Caco-2 (cell line): ENCODE measurements around the gene KIAA0232. TPM values are rescaled to one million over a fixed set of nuclear protein-coding genes. Genes with fewer than 3 reads are reported as not detected.

Source experiments
- BruUV-seq: library from RNA; stranded (reverse); fragments of 400-500 nt; replicated peaks from 2 replicates; lab custom pipeline; 2021; lab: Mats Ljungman, UMichigan
- CTCF ChIA-PET: fragments of 300-600 bp; sonication (Branson Sonifier 250); formaldehyde crosslinking; loops from one replicate; lab custom pipeline; 2022; ENCODE audit warnings: antibody characterized with exemption; lab: Charles Lee
- POLR2A ChIA-PET: fragments of 300-600 bp; sonication (Branson Sonifier 250); formaldehyde crosslinking; loops from one replicate; lab custom pipeline; 2022; ENCODE audit warnings: antibody characterized with exemption; lab: Charles Lee
- DNase-seq, 2 experiments: peaks; one replicate each; pipeline versions ENCODE4 v3.0.0 to v3.0.0-alpha.2; 2020 to 2022
- H3K27me3 ChIP-seq: replicated peaks from 2 replicates; pipeline ENCODE4 v1.6.0; 2011; ENCODE audit warnings: low read length; ENCODE audit not compliant: control insufficient read depth, insufficient read depth
- H3K36me3 ChIP-seq: 2 replicates; pipeline ENCODE4 v1.5.1; 2011; ENCODE audit warnings: low read length; ENCODE audit not compliant: control insufficient read depth, insufficient read depth
- H3K4me1 ChIP-seq: fragments of 250-450 bp; sonication (Bioruptor Pico); 2 replicates; pipeline ENCODE4 v1.5.1; 2020; ENCODE audit warnings: mild to moderate bottlenecking
- H3K4me3 ChIP-seq: 2 replicates; pipeline ENCODE4 v1.5.1; 2011; ENCODE audit warnings: low read depth, mild to moderate bottlenecking, control low read depth, low read length
- H3K9me3 ChIP-seq: fragments of 250-450 bp; sonication (Bioruptor Pico); 2 replicates; pipeline ENCODE4 v1.5.1; 2020; ENCODE audit warnings: mild to moderate bottlenecking, moderate library complexity
- H3K27ac Mint-ChIP-seq: one replicate; pipeline ENCODE4 v1.8.0; 2022; ENCODE audit warnings: mixed read lengths; ENCODE audit not compliant: unreplicated experiment
- H3K27me3 Mint-ChIP-seq: one replicate; pipeline ENCODE4 v1.8.0; 2022; ENCODE audit warnings: mixed read lengths; ENCODE audit not compliant: insufficient read depth, unreplicated experiment
- H3K36me3 Mint-ChIP-seq: one replicate; pipeline ENCODE4 v1.8.0; 2022; ENCODE audit warnings: mild to moderate bottlenecking, mixed read lengths; ENCODE audit not compliant: insufficient read depth, unreplicated experiment
- H3K4me1 Mint-ChIP-seq: one replicate; pipeline ENCODE4 v1.8.0; 2022; ENCODE audit warnings: low read depth, mixed read lengths; ENCODE audit not compliant: unreplicated experiment
- H3K4me3 Mint-ChIP-seq: one replicate; pipeline ENCODE4 v1.8.0; 2022; ENCODE audit warnings: mild to moderate bottlenecking, moderate library complexity, mixed read lengths; ENCODE audit not compliant: unreplicated experiment
- H3K9me3 Mint-ChIP-seq: one replicate; pipeline ENCODE4 v1.8.0; 2022; ENCODE audit warnings: mixed read lengths; ENCODE audit not compliant: unreplicated experiment
- CTCF ChIP-seq, 2 experiments: fragments of 200-600 bp in 1 of 2; IDR thresholded peaks; 1 replicate in 1 of 2; 2 replicates in 1 of 2; pipeline versions ENCODE4 v1.5.1 to v1.8.0; 2011 to 2022; ENCODE audit warnings: antibody characterized with exemption in 1 of 2, control low read depth in 1 of 2, inconsistent platforms in 1 of 2, low read depth in 1 of 2, low read length in 1 of 2, mild to moderate bottlenecking in 1 of 2, moderate library complexity in 1 of 2; ENCODE audit not compliant: insufficient read depth in 1 of 2, severe bottlenecking in 1 of 2, unreplicated experiment in 1 of 2
- intact Hi-C: fragments of 100-400 bp; cut with micrococcal nuclease; formaldehyde crosslinking; loops from one replicate; pipeline ENCODE4 v1.10.0; 2022; ENCODE audit not compliant: unreplicated experiment
- total RNA-seq: library from RNA; stranded (reverse); gene quantifications from 2 replicates; pipeline ENCODE4 v1.2.3, GENCODE V29; 2022

KIAA0232 gene
- total RNA-seq, 1 experiment from 2014 or later = 19.7 TPM

GRCh38 chr4:6907658-6908191, 125.2 kb downstream of the KIAA0232 start:
- H3K36me3 Mint-ChIP-seq = peaks cover 18% of the 10 kb centered on the region
- no peak overlapping the region for H3K4me3 ChIP-seq
- peak; percentile 6 to 49 for DNase-seq
- H3K4me1 Mint-ChIP-seq = peaks cover 27% of the 10 kb centered on the region
- no peaks in the 10 kb centered on the region for H3K36me3 ChIP-seq
- intact Hi-C loops = loop anchor here (1.0 kb wide), 1 partner anchor 163 kb away; no protein-coding TSS in a partner anchor
- H3K9me3 Mint-ChIP-seq = no peaks in the 10 kb centered on the region
- H3K27me3 ChIP-seq = no peaks in the 10 kb centered on the region
- BruUV-seq = no TSS peak
- TF ChIP-seq CTCF (IDR thresholded peaks at IDR 0.05; ENCODE audit: insufficient read depth in 1 of 2, low read depth in 1 of 2, low read length in 1 of 2, severe bottlenecking in 1 of 2, unreplicated experiment in 1 of 2) = peak in 1 of 2 experiments; percentile 40
- H3K27me3 Mint-ChIP-seq = no peaks in the 10 kb centered on the region
- H3K27ac Mint-ChIP-seq = no peak overlapping the region
- no peaks in the 10 kb centered on the region for H3K9me3 ChIP-seq
- CTCF ChIA-PET = interaction anchor here (0.5 to 1.1 kb wide), 2 partner anchors 135 to 163 kb away, joined by 3 to 4 read pairs; a partner anchor contains a TSS
- POLR2A ChIA-PET = no interaction called here
- peaks cover 32% of the 10 kb centered on the region for H3K4me1 ChIP-seq
- peak overlapping the region; percentile 27 for H3K4me3 Mint-ChIP-seq

GRCh38 chr4:6908432-6909112, 126.0 kb downstream of the KIAA0232 start:
- peak overlapping the region; percentile 83 for H3K4me3 ChIP-seq
- no peaks in the 10 kb centered on the region for H3K27me3 ChIP-seq
- TSS peak; percentile 72 for BruUV-seq
- peak overlapping the region; percentile 82 for H3K4me3 Mint-ChIP-seq
- ChIA-PET CTCF (interaction anchor here (0.9 to 2.3 kb wide), 3 partner anchors 15 to 162 kb away, joined by 3 to 18 read pairs (median 5); no protein-coding TSS in a partner anchor), POLR2A (interaction anchor here (0.5 to 1.8 kb wide), 9 partner anchors 9 to 191 kb away, joined by 3 to 16 read pairs (median 4); partner anchors contain the start of gene GRPEL1)
- no peak for TF ChIP-seq CTCF (IDR thresholded peaks at IDR 0.05; ENCODE audit: insufficient read depth in 1 of 2, low read depth in 1 of 2, low read length in 1 of 2, severe bottlenecking in 1 of 2, unreplicated experiment in 1 of 2)
- H3K4me1 Mint-ChIP-seq = peaks cover 27% of the 10 kb centered on the region
- peaks cover 18% of the 10 kb centered on the region for H3K36me3 Mint-ChIP-seq
- no peak for DNase-seq
- H3K27ac Mint-ChIP-seq = peak overlapping the region; percentile 84
- peaks cover 25% of the 10 kb centered on the region for H3K4me1 ChIP-seq
- H3K9me3 ChIP-seq = no peaks in the 10 kb centered on the region
- H3K36me3 ChIP-seq = no peaks in the 10 kb centered on the region
- H3K27me3 Mint-ChIP-seq = no peaks in the 10 kb centered on the region
- H3K9me3 Mint-ChIP-seq = no peaks in the 10 kb centered on the region
- intact Hi-C loops = loop anchor here (1.0 kb wide), 2 partner anchors 46 to 162 kb away; no protein-coding TSS in a partner anchor
